Measurements from ENCODE around the gene DMXL2.

DMXL2 gene

DNA sequence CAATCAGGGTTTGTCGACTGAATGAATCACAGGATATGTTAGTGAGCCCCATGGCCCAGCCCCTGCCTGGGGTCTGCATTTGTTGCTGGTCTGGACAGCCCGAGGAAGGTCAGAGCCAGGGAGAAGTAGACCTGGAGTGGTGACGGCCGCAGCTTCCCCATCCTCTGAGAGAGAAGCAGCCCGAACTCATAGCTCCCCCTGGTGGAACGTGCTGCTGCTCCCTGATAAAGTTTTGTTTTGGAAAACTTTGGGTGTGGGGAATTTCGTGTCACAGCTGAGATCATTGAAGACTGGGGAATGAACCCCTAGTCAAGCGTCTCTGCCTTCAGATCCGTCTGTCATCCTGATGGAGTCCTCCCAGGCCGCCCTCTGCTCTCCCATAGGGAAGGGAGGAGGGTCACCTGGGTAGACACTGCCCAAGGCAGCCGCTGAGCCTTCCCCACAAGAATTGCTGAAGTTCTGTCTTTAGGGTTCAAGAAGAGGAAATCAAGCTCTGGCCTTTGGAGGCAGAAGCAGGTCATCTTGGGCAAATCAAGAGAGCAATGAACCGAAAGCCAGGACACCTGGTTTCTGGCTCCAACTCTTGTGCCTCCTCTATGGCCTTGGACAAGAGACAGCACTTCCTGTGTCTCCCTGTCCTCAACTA is 220.6 kb downstream of the DMXL2 start:
- DNase-seq = no peak

DNA sequence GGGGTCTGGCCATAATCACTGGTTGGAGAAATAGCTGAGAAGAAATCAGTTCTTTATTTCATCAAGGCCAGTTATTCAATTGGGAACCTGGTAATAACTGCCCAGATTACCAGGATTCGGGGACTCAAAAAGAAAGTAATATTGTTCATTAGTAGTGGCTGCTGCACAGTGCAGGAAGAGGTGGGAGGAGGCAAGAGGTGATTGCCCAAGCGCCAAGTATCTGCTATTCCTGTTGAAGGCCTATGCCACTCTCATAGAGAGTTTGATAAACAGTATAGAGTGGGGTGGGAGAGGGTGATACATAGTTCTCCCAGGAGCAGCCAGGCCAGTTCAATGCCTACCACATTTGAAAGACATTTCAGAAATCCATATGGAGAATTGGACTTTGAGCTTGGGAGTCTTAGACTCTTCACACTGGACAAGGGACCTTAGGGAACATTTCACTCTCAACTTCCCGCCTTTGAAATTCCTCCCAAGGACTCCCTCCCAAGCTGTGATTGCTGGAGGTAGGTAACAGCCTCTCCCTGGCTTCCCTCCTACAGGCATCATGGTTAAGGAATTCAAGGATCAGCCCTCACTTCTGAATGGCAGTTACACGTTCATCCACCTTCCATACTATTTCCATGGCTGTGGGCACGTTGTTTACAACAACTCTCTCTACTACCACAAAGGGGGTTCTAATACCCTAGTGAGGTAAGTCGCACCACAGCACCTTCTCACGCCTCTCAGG is 221.4 kb downstream of the DMXL2 start:
- no peak for DNase-seq

- DNase-seq = no peak
These were observed 223.9 kb downstream of the DMXL2 start for GRCh38 chr15:51398626-51399025.
